ENCODE measurements around the gene LCE5A.

LCE5A gene

GRCh38 chr1:152473887-152474537 lies 36.6 kb upstream of the LCE5A start:
- Histone ChIP-seq H4K91ac (ENCODE audit: low read length) (no peak overlapping the region), H3K4ac (ENCODE audit: low read depth in 1 of 2, low read length in 2 of 2) (no peak overlapping the region), H2BK12ac (ENCODE audit: low read length in 2 of 2) (no peak overlapping the region), H3K14ac (ENCODE audit: low read length in 2 of 2) (no peak overlapping the region), H3K9me3 (ENCODE audit: control insufficient read depth, low read length) (no peaks in the 10 kb centered on the region), H2AK5ac (ENCODE audit: low read length, severe bottlenecking) (no peak overlapping the region), H2AFZ (ENCODE audit: low read depth, low read length) (no peak overlapping the region), H3K27me3 (ENCODE audit: control insufficient read depth in 1 of 2, insufficient read depth in 1 of 2, low read length in 2 of 2) (no peaks in the 10 kb centered on the region), H3K79me1 (replicated peaks; ENCODE audit: low read length, poor library complexity, severe bottlenecking) (no peaks in the 10 kb centered on the region), H3K9ac (ENCODE audit: low read length) (no peak overlapping the region), H3K23ac (ENCODE audit: low read length in 2 of 2) (no peak overlapping the region), H4K8ac (ENCODE audit: low read length) (no peak overlapping the region), H3K4me1 (ENCODE audit: control insufficient read depth, insufficient read depth, low read depth, low read length) (no peaks in the 10 kb centered on the region), H2BK15ac (ENCODE audit: low read depth, poor library complexity, severe bottlenecking) (no peak overlapping the region), H3K36me3 (ENCODE audit: control insufficient read depth in 1 of 2, insufficient read depth in 2 of 2, low read depth in 1 of 2, low read length in 2 of 2) (no peaks in the 10 kb centered on the region), H2BK5ac (ENCODE audit: low read depth, low read length, poor library complexity, severe bottlenecking) (no peak overlapping the region), H3K4me3 (ENCODE audit: insufficient read depth in 1 of 2, low read depth in 1 of 2, low read length in 2 of 2) (no peak overlapping the region), H2BK120ac (ENCODE audit: low read depth, low read length) (no peak overlapping the region), H3K4me2 (ENCODE audit: low read length, poor library complexity, severe bottlenecking) (no peak overlapping the region), H3K27ac (ENCODE audit: low read length, poor library complexity, severe bottlenecking) (no peak overlapping the region), H3K18ac (ENCODE audit: low read depth in 1 of 2, low read length in 2 of 2) (no peak overlapping the region)
- no peak for DNase-seq
- 42% methylated on average over 4 of the region's 4 CpGs for WGBS

- Histone ChIP-seq H3K4me2 (ENCODE audit: low read length, poor library complexity, severe bottlenecking) (no peak overlapping the region), H2AK5ac (ENCODE audit: low read length, severe bottlenecking) (no peak overlapping the region), H3K4ac (ENCODE audit: low read depth in 1 of 2, low read length in 2 of 2) (no peak overlapping the region), H3K4me3 (ENCODE audit: insufficient read depth in 1 of 2, low read depth in 1 of 2, low read length in 2 of 2) (no peak overlapping the region), H2BK5ac (ENCODE audit: low read depth, low read length, poor library complexity, severe bottlenecking) (no peak overlapping the region), H3K9ac (ENCODE audit: low read length) (no peak overlapping the region), H3K23ac (ENCODE audit: low read length in 2 of 2) (no peak overlapping the region), H3K27me3 (ENCODE audit: control insufficient read depth in 1 of 2, insufficient read depth in 1 of 2, low read length in 2 of 2) (no peaks in the 10 kb centered on the region), H3K79me1 (replicated peaks; ENCODE audit: low read length, poor library complexity, severe bottlenecking) (no peaks in the 10 kb centered on the region), H3K27ac (ENCODE audit: low read length, poor library complexity, severe bottlenecking) (no peak overlapping the region), H2BK15ac (ENCODE audit: low read depth, poor library complexity, severe bottlenecking) (no peak overlapping the region), H4K91ac (ENCODE audit: low read length) (no peak overlapping the region), H3K18ac (ENCODE audit: low read depth in 1 of 2, low read length in 2 of 2) (no peak overlapping the region), H2BK12ac (ENCODE audit: low read length in 2 of 2) (no peak overlapping the region), H2BK120ac (ENCODE audit: low read depth, low read length) (no peak overlapping the region), H3K4me1 (ENCODE audit: control insufficient read depth, insufficient read depth, low read depth, low read length) (no peaks in the 10 kb centered on the region), H3K36me3 (ENCODE audit: control insufficient read depth in 1 of 2, insufficient read depth in 2 of 2, low read depth in 1 of 2, low read length in 2 of 2) (no peaks in the 10 kb centered on the region), H3K14ac (ENCODE audit: low read length in 2 of 2) (no peak overlapping the region), H3K9me3 (ENCODE audit: control insufficient read depth, low read length) (no peaks in the 10 kb centered on the region), H4K8ac (ENCODE audit: low read length) (no peak overlapping the region), H2AFZ (ENCODE audit: low read depth, low read length) (no peak overlapping the region)
- WGBS, result 62% methylated on average over 6 of the region's 10 CpGs
- no peak for DNase-seq
Measured at GRCh38 chr1:152479792-152480595, 30.6 kb upstream of the LCE5A start.

- no peak overlapping the region for H3K4me2 ChIP-seq (ENCODE audit: low read length, poor library complexity, severe bottlenecking)
- no peak overlapping the region for H3K4me3 ChIP-seq (ENCODE audit: insufficient read depth in 1 of 2, low read depth in 1 of 2, low read length in 2 of 2)
- H4K8ac ChIP-seq (ENCODE audit: low read length), result no peak overlapping the region
- H3K27ac ChIP-seq (ENCODE audit: low read length, poor library complexity, severe bottlenecking), result no peak overlapping the region
- H3K9ac ChIP-seq (ENCODE audit: low read length), result no peak overlapping the region
- DNase-seq, result no peak
- H3K4me1 ChIP-seq (ENCODE audit: control insufficient read depth, insufficient read depth, low read depth, low read length), result no peaks in the 10 kb centered on the region
- H2BK5ac ChIP-seq (ENCODE audit: low read depth, low read length, poor library complexity, severe bottlenecking), result no peak overlapping the region
- no peak overlapping the region for H3K23ac ChIP-seq (ENCODE audit: low read length in 2 of 2)
- H2AK5ac ChIP-seq (ENCODE audit: low read length, severe bottlenecking), result no peak overlapping the region
- no peak overlapping the region for H2AFZ ChIP-seq (ENCODE audit: low read depth, low read length)
- H4K91ac ChIP-seq (ENCODE audit: low read length), result no peak overlapping the region
- 51% methylated on average over 8 of the region's 8 CpGs for WGBS
- no peak overlapping the region for H3K4ac ChIP-seq (ENCODE audit: low read depth in 1 of 2, low read length in 2 of 2)
- H3K9me3 ChIP-seq (ENCODE audit: control insufficient read depth, low read length), result no peaks in the 10 kb centered on the region
- H2BK120ac ChIP-seq (ENCODE audit: low read depth, low read length), result no peak overlapping the region
- H2BK12ac ChIP-seq (ENCODE audit: low read length in 2 of 2), result no peak overlapping the region
- no peak overlapping the region for H3K14ac ChIP-seq (ENCODE audit: low read length in 2 of 2)
- no peaks in the 10 kb centered on the region for H3K36me3 ChIP-seq (ENCODE audit: control insufficient read depth in 1 of 2, insufficient read depth in 2 of 2, low read depth in 1 of 2, low read length in 2 of 2)
- no peak overlapping the region for H2BK15ac ChIP-seq (ENCODE audit: low read depth, poor library complexity, severe bottlenecking)
- H3K79me1 ChIP-seq (replicated peaks; ENCODE audit: low read length, poor library complexity, severe bottlenecking), result no peaks in the 10 kb centered on the region
- no peaks in the 10 kb centered on the region for H3K27me3 ChIP-seq (ENCODE audit: control insufficient read depth in 1 of 2, insufficient read depth in 1 of 2, low read length in 2 of 2)
- H3K18ac ChIP-seq (ENCODE audit: low read depth in 1 of 2, low read length in 2 of 2), result no peak overlapping the region
Measured at GRCh38 chr1:152481869-152482664, 28.5 kb upstream of the LCE5A start.

DNA sequence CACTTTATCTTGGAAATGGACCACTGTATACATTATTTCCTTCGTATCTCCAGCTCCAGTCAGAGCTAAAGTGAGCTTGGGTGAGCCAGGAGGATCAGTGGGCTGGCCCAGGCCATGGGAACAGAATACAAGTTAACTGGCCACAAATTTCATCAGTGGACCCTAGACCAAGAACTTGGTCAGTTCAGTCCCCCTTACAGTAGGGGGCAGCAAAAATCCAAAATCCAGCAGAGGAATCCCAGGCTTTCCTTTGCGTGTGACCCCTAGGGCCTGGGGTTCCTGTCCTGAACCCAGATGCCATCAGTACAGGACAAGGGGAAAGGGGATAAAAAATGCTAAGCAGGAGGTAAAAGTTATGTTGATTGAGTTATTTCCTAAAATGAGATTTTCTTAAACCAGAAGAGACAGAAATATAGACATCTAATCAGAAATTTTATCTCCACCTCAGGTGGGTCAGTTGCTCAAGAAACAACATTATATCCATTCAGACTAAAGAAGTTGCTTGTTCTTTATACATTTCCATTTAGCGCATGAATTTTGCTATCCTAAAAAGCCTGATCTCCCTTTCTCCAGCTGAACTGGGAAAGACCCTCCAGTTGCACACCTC lies 24.1 kb upstream of the LCE5A start:
- Histone ChIP-seq H3K36me3 (ENCODE audit: control insufficient read depth in 1 of 2, insufficient read depth in 2 of 2, low read depth in 1 of 2, low read length in 2 of 2) (no peaks in the 10 kb centered on the region), H3K4me1 (ENCODE audit: control insufficient read depth, insufficient read depth, low read depth, low read length) (no peaks in the 10 kb centered on the region), H3K4ac (ENCODE audit: low read depth in 1 of 2, low read length in 2 of 2) (no peak overlapping the region), H3K18ac (ENCODE audit: low read depth in 1 of 2, low read length in 2 of 2) (no peak overlapping the region), H4K91ac (ENCODE audit: low read length) (no peak overlapping the region), H3K14ac (ENCODE audit: low read length in 2 of 2) (no peak overlapping the region), H3K9me3 (ENCODE audit: control insufficient read depth, low read length) (peaks cover 4% of the 10 kb centered on the region), H2AK5ac (ENCODE audit: low read length, severe bottlenecking) (no peak overlapping the region), H2BK15ac (ENCODE audit: low read depth, poor library complexity, severe bottlenecking) (no peak overlapping the region), H3K79me1 (replicated peaks; ENCODE audit: low read length, poor library complexity, severe bottlenecking) (no peaks in the 10 kb centered on the region), H2AFZ (ENCODE audit: low read depth, low read length) (no peak overlapping the region), H3K4me2 (ENCODE audit: low read length, poor library complexity, severe bottlenecking) (no peak overlapping the region), H2BK12ac (ENCODE audit: low read length in 2 of 2) (no peak overlapping the region), H2BK120ac (ENCODE audit: low read depth, low read length) (no peak overlapping the region), H3K4me3 (ENCODE audit: insufficient read depth in 1 of 2, low read depth in 1 of 2, low read length in 2 of 2) (no peak overlapping the region), H3K27ac (ENCODE audit: low read length, poor library complexity, severe bottlenecking) (no peak overlapping the region), H3K27me3 (ENCODE audit: control insufficient read depth in 1 of 2, insufficient read depth in 1 of 2, low read length in 2 of 2) (no peaks in the 10 kb centered on the region), H3K23ac (ENCODE audit: low read length in 2 of 2) (no peak overlapping the region), H3K9ac (ENCODE audit: low read length) (no peak overlapping the region), H4K8ac (ENCODE audit: low read length) (no peak overlapping the region), H2BK5ac (ENCODE audit: low read depth, low read length, poor library complexity, severe bottlenecking) (no peak overlapping the region)
- DNase-seq, result no peak
- 23% methylated on average over 3 of the region's 3 CpGs for WGBS

Measured in mesenchymal stem cell (in vitro differentiated cells and primary cell).